DMS53 (cell line): ENCODE measurements around the gene THSD4.
A peak's percentile ranks its signal among the peaks of the same experiment; 100 is the strongest.

Source experiments
- DNase-seq: peaks from one replicate; lab custom pipeline; 2025; lab: John Stamatoyannopoulos, UW

Gene THSD4

GRCh38 chr15:71810256-71811035, 695.2 kb downstream of the THSD4 start, which contains the start of gene NR2E3:
Gene NR2E3 (plus strand): TSS chr15:71810554. CDS start chr15:71810744, 190 bp downstream.
- DNase-seq = peak; percentile 33

DNA sequence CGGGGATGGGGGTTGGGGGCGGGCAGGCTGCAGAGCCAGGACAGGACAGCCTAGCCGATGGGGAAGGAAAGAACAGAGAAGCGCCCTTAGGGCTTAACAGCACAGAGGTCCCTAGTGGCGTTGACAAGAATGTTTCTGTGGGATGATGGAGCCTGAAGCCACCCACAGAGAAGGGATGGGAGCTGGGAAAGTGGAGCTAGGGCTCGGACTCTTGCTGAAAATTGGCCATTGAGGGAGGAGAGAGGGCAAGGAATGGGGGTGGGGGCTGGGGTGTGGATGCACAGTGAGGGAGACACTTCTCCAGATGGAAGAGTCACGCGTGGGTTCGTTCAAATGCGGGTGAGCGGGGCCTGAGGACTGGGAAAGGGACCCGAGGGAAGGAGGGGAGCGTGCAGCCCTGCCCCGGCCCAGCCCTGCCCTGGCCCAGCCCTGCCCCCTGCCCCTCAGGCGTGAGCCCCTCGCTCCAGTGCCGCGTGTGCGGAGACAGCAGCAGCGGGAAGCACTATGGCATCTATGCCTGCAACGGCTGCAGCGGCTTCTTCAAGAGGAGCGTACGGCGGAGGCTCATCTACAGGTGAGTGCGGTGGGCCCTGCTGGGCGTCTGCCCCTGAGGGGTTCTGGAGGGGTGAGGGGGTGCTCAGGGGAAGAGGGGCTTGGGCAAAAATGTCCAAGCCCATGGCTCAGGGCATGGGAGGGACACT, 695.9 kb downstream of the THSD4 start:
- no peak for DNase-seq

DNA sequence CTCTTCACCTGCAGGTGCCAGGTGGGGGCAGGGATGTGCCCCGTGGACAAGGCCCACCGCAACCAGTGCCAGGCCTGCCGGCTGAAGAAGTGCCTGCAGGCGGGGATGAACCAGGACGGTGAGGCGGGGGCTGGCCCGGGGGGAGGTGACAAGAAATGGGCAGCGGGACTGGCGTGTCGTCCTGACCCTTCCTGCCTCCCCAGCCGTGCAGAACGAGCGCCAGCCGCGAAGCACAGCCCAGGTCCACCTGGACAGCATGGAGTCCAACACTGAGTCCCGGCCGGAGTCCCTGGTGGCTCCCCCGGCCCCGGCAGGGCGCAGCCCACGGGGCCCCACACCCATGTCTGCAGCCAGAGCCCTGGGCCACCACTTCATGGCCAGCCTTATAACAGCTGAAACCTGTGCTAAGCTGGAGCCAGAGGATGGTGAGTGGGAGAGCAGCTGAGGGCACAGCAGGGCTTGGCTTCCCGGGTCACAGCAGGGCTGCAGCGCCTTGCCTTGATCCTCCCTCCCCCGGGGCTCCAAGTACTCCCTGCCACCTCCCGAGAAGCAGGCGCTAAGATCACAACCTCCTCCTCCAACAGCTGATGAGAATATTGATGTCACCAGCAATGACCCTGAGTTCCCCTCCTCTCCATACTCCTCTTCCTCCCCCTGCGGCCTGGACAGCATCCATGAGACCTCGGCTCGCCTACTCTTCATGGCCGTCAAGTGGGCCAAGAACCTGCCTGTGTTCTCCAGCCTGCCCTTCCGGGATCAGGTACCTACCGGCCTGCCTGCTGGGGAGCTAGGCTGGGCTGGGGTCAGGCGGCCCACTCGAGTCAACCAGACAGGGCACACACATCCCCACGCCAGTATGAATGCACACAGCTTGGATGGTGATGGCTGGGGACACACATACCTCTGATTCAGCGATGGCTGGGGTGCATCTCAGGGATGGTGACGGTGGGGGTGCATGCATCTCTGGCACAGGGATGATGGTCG, 696.8 kb downstream of the THSD4 start:
- DNase-seq = no peak

DNA sequence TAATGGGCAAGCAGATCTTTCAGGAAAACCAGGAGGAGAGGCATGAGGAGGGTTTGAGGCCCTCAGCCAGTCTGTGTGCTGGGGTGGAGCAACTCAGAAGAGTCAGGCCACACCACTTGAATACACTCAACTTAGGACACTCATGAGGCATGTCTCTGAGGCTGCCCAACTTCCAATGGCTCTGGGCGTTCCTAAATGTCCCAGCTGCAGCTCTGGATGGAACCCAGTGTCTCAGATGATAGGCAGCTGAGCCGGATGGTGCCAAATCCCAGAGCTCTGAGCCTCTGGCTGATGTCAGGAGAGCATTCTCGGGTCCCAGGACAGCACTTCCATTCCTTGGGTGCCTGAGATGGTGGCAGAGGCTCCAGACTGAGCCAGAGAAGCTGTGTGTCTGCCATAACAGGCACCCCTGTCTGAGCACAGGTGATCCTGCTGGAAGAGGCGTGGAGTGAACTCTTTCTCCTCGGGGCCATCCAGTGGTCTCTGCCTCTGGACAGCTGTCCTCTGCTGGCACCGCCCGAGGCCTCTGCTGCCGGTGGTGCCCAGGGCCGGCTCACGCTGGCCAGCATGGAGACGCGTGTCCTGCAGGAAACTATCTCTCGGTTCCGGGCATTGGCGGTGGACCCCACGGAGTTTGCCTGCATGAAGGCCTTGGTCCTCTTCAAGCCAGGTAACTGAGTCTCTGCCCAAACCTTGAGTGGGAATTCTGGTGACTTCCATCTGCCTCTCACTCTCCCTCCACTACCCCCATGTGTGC, 697.9 kb downstream of the THSD4 start:
- no peak for DNase-seq

- DNase-seq = no peak
Observed at GRCh38 chr15:71813723-71814470, 698.6 kb downstream of the THSD4 start.

DNA sequence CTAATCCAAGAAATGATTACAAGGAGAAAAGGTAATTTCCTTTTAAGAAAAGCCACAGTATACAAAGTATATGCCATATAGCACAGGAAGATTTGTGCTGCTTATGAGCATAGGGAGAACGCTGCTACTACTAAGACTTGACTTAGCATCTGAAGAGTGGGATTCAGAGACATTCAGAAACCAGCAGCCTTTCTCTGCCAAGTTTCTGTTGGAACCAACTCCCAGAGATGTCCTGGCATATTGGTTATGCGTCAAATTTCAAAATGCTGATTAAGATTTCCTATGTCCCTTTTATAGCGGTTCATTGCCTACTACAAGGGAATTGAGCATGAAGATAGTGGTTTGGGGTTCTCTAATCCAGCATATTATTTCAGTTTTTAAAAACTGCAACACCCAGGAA, 700.0 kb downstream of the THSD4 start:
- DNase-seq = no peak

DNA sequence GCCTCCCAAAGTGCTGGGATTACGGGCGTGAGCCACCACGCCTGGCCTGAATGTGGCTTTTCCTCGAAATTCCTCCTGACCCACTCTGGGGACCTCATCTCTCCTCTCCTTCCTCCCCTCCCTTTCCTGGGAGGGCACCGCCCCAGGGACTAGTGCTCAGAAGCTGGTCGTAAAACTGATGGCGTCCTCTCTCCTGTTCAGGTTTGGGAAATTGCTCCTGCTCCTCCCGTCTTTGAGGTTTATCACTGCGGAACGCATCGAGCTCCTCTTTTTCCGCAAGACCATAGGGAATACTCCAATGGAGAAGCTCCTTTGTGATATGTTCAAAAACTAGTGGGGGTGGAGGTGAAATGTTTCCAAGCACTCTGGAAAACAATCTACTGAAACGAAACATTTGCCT, 702.1 kb downstream of the THSD4 start:
- DNase-seq = no peak

- DNase-seq = no peak
Observed at GRCh38 chr15:71820127-71820526, 704.9 kb downstream of the THSD4 start.

DNA sequence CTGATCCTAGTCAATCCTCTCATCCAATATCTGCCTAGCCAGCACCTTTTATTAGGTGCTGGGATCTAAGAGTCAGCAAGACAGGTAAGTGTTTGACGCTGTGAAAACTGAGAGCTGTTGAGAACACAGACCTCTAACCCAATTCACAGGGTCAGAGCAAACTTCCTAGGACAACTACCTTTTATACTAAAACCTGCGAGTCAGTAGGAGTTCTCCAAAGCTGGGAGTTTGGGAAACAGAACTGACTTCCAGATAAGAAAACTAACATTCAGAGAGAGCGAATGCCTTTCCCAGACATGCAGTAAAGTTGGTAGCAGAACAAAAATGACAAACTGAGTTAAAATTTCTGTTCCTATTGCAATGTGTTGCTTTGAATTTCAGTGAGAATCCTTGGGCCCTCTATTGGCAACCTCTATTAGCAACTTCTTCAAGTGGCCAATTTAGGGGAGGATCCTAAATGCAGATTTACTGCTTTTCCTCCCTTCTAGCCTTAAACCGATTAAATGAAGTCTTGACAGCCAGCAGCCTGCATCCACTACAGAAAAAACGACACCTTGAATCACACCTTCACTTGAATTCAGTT, 706.4 kb downstream of the THSD4 start:
- no peak for DNase-seq

GRCh38 chr15:71822890-71823630, 707.8 kb downstream of the THSD4 start:
- DNase-seq = no peak

- DNase-seq = no peak
Observed at GRCh38 chr15:71823801-71824200, 708.5 kb downstream of the THSD4 start.

- no peak for DNase-seq
Observed at GRCh38 chr15:71825021-71825730, 709.9 kb downstream of the THSD4 start.

DNA sequence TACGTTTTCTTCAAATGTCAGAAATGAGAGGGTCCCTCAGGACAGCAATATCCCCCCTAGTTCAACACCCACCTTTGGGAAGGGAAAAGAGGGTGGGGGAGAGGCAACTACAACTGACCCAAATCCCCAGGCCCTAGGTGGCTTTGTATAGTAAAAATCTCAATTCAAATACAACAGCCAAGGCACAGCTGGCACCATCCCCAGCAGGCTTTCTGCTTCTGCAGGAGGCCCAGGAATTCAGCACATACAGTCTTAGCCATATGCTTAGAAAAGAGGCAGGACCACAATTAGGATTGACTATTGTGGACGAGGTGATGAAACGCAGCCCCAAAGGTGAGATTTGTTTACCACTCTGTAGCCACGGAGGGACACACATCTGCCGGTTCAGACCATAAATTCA, 710.9 kb downstream of the THSD4 start:
- no peak for DNase-seq

DNA sequence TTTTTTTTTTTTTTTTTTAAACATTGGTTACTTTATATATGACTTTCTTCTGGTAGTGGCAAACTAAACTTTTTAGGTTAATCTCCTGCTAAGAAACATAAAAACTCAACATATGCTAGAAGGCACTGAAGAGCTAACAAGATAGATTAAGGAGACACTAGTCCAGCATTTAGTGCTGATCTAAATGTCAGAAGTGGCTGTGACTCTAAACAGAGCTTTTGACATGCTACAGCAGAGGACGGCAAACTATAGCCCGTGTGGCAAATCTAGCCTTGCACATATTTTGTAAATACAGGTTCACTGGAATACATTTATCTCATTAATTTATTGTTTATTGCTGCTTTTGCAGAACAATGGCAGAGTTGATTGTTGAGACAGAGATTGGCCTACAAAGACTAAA, 715.7 kb downstream of the THSD4 start:
- DNase-seq = no peak
